OCI-LY7 (cell line): ENCODE results near the gene NUDT17. TPM values are rescaled to one million over a fixed set of nuclear protein-coding genes. Genes with fewer than 3 reads are reported as not detected.
A peak's percentile ranks its signal among the peaks of the same experiment; 100 is the strongest.

Experiments used
- BruUV-seq: library from RNA; stranded (reverse); fragments of 400-500 nt; replicated peaks from 2 replicates; lab custom pipeline; 2021; lab: Mats Ljungman, UMichigan
- CTCF ChIA-PET: fragments of 300-600 bp; sonication (Branson Sonifier 250); formaldehyde crosslinking; loops from one replicate; lab custom pipeline; 2022; ENCODE audit warnings: antibody characterized with exemption; ENCODE audit not compliant: unreplicated experiment; lab: Charles Lee
- POLR2A ChIA-PET: fragments of 300-600 bp; sonication (Branson Sonifier 250); formaldehyde crosslinking; loops from one replicate; lab custom pipeline; 2022; ENCODE audit warnings: antibody characterized with exemption; lab: Charles Lee
- DNase-seq: peaks from one replicate; pipeline ENCODE4 v3.0.0-alpha.2; 2015; ENCODE audit warnings: low spot score
- H2AFZ ChIP-seq: fragments of 200-600 bp; sonication (generic), shearing (Covaris generic); 2 replicates; pipeline ENCODE4 v1.6.1; 2014; ENCODE audit warnings: mild to moderate bottlenecking, antibody characterized with exemption, low read length, moderate library complexity
- H3K27ac ChIP-seq: fragments of 200-600 bp; sonication (generic); 2 replicates; pipeline ENCODE4 v1.5.1; 2014; ENCODE audit warnings: mixed run types, low read depth, mild to moderate bottlenecking, moderate library complexity, low read length, inconsistent platforms; ENCODE audit not compliant: poor library complexity, severe bottlenecking
- H3K36me3 ChIP-seq: fragments of 200-600 bp; sonication (generic); 2 replicates; pipeline ENCODE4 v1.6.1; 2014; ENCODE audit warnings: mild to moderate bottlenecking, antibody characterized with exemption, low read length, moderate library complexity, mixed read lengths; ENCODE audit not compliant: insufficient read depth
- H3K4me1 ChIP-seq: fragments of 200-600 bp; sonication (generic); 2 replicates; pipeline ENCODE4 v1.5.1; 2014; ENCODE audit warnings: mild to moderate bottlenecking, low read length; ENCODE audit not compliant: insufficient read depth, poor library complexity, severe bottlenecking
- H3K4me2 ChIP-seq: fragments of 200-600 bp; sonication (generic); 2 replicates; pipeline ENCODE4 v1.6.1; 2014; ENCODE audit warnings: mild to moderate bottlenecking, low read length
- H3K4me3 ChIP-seq: fragments of 200-600 bp; sonication (generic); 2 replicates; pipeline ENCODE4 v1.5.1; 2014; ENCODE audit warnings: mild to moderate bottlenecking, low read depth, low read length; ENCODE audit not compliant: poor library complexity, severe bottlenecking
- H3K79me2 ChIP-seq: fragments of 200-600 bp; sonication (generic); 2 replicates; pipeline ENCODE4 v1.6.1; 2016; ENCODE audit warnings: low read depth, mild to moderate bottlenecking, low read length, moderate library complexity, mixed read lengths; ENCODE audit not compliant: insufficient read depth
- H3K9me2 ChIP-seq: fragments of 200-600 bp; sonication (generic); 2 replicates; pipeline ENCODE4 v1.6.1; 2016; ENCODE audit warnings: mild to moderate bottlenecking, low read length, mixed read lengths; ENCODE audit not compliant: insufficient read depth
- H3K9me3 ChIP-seq: fragments of 200-600 bp; sonication (generic); 2 replicates; pipeline ENCODE4 v1.6.1; 2014; ENCODE audit warnings: mild to moderate bottlenecking, mixed run types, low read length, mixed read lengths
- H4K20me1 ChIP-seq: fragments of 200-600 bp; sonication (generic); 2 replicates; pipeline ENCODE4 v1.6.1; 2014; ENCODE audit warnings: mild to moderate bottlenecking, antibody characterized with exemption, low read length, moderate library complexity, mixed read lengths; ENCODE audit not compliant: insufficient read depth
- EZH2phosphoT487 ChIP-seq: fragments of 200-600 bp; sonication (generic); IDR thresholded peaks from 2 replicates; pipeline ENCODE4 v1.6.1; 2018; ENCODE audit warnings: low read depth, borderline replicate concordance, mild to moderate bottlenecking, mixed run types, antibody characterized with exemption, low read length, moderate library complexity, mixed read lengths
- intact Hi-C: fragments of 100-400 bp; cut with micrococcal nuclease; formaldehyde crosslinking; loops from one replicate; pipeline ENCODE4 v1.10.0; 2022; ENCODE audit not compliant: unreplicated experiment
- total RNA-seq, 2 experiments: library from RNA; depleted of rRNA in 1 of 2; stranded (reverse); fragments of >200 nt in 1 of 2; shearing (Covaris generic) in 1 of 2; gene quantifications; 2 replicates each; pipeline ENCODE4 v1.2.3, GENCODE V29; 2014 to 2022
- TF ChIP-seq, protein P1 (sequence below): fragments of 200-600 bp; sonication (generic); conservative IDR thresholded peaks from 2 replicates; pipeline ENCODE4 v1.5.1; 2014; ENCODE audit warnings: mild to moderate bottlenecking, antibody characterized with exemption, low read length, moderate library complexity, mixed read lengths

Gene NUDT17
- total RNA-seq, 2 experiments from 2014 or later, result 16.9 to 39.3 TPM

DNA sequence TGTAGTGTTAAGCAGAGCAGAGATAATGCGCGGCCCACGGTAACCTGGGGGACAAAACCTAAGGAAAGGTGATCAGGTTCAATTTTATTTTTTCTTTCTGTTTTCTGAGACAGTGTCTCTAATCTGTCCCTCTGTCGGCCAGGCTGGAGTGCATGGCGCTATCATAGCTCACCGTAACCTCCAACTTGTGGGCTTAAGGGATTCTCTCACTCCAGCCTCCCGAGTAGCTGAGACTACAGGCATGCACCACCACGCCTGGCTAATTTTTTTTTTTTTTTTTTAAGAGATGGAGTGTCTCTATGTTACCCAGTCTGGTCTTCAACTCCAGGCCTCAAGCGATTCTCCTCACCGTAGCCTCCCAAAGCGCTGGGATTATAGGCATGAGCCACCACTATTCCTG, 41.0 kb downstream of the NUDT17 start:
- TF ChIP-seq, protein P1, sequence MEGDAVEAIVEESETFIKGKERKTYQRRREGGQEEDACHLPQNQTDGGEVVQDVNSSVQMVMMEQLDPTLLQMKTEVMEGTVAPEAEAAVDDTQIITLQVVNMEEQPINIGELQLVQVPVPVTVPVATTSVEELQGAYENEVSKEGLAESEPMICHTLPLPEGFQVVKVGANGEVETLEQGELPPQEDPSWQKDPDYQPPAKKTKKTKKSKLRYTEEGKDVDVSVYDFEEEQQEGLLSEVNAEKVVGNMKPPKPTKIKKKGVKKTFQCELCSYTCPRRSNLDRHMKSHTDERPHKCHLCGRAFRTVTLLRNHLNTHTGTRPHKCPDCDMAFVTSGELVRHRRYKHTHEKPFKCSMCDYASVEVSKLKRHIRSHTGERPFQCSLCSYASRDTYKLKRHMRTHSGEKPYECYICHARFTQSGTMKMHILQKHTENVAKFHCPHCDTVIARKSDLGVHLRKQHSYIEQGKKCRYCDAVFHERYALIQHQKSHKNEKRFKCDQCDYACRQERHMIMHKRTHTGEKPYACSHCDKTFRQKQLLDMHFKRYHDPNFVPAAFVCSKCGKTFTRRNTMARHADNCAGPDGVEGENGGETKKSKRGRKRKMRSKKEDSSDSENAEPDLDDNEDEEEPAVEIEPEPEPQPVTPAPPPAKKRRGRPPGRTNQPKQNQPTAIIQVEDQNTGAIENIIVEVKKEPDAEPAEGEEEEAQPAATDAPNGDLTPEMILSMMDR, result no peak
- TF ChIP-seq EZH2phosphoT487, result no peak
- Histone ChIP-seq H3K36me3 (no peaks in the 10 kb centered on the region), H2AFZ (peak overlapping the region; percentile 68; the same call in 1 of the 2 replicates), H3K4me2 (peak overlapping the region; percentile 73), H3K9me2 (no peaks in the 10 kb centered on the region), H3K4me1 (no peaks in the 10 kb centered on the region), H4K20me1 (no peaks in the 10 kb centered on the region), H3K4me3 (peak overlapping the region; percentile 69), H3K9me3 (no peaks in the 10 kb centered on the region), H3K79me2 (no peaks in the 10 kb centered on the region), H3K27ac (no peak overlapping the region)
- CTCF ChIA-PET, result no interaction called here
- POLR2A ChIA-PET, result interaction anchor here (0.6 to 1.3 kb wide), 3 partner anchors 28 to 72 kb away, joined by 3 to 5 read pairs (median 3); partner anchors contain the start of genes LIX1L and PIAS3
- intact Hi-C loops, result no loop called here
- no TSS peak for BruUV-seq
- no peak for DNase-seq

- ChIA-PET CTCF (no interaction called here), POLR2A (interaction anchor here (0.6 to 1.3 kb wide), 5 partner anchors 28 to 146 kb away, joined by 3 to 5 read pairs (median 4); partner anchors contain the start of genes LIX1L and PIAS3)
- BruUV-seq, result no TSS peak
- no peaks in the 10 kb centered on the region for H4K20me1 ChIP-seq
- no peak overlapping the region for H3K27ac ChIP-seq
- H3K9me2 ChIP-seq, result no peaks in the 10 kb centered on the region
- no peaks in the 10 kb centered on the region for H3K4me1 ChIP-seq
- TF ChIP-seq EZH2phosphoT487, result no peak
- TF ChIP-seq, protein P1, result no peak
- no peak overlapping the region for H3K4me3 ChIP-seq
- intact Hi-C loops, result no loop called here
- no peaks in the 10 kb centered on the region for H3K36me3 ChIP-seq
- no peak overlapping the region for H3K4me2 ChIP-seq
- no peaks in the 10 kb centered on the region for H3K9me3 ChIP-seq
- H2AFZ ChIP-seq, result no peak overlapping the region
- H3K79me2 ChIP-seq, result no peaks in the 10 kb centered on the region
- no peak for DNase-seq
Observed at GRCh38 chr1:145886816-145887215, 41.4 kb downstream of the NUDT17 start.

GRCh38 chr1:145887631-145888030, 42.2 kb downstream of the NUDT17 start:
- intact Hi-C loops, result no loop called here
- Histone ChIP-seq H2AFZ (no peak overlapping the region), H3K27ac (no peak overlapping the region), H3K9me3 (no peaks in the 10 kb centered on the region), H3K4me1 (no peaks in the 10 kb centered on the region), H3K4me2 (no peak overlapping the region), H3K4me3 (no peak overlapping the region), H3K79me2 (no peaks in the 10 kb centered on the region), H3K9me2 (no peaks in the 10 kb centered on the region), H3K36me3 (no peaks in the 10 kb centered on the region), H4K20me1 (no peaks in the 10 kb centered on the region)
- CTCF ChIA-PET, result no interaction called here
- TF ChIP-seq, protein P1, result no peak
- no peak for TF ChIP-seq EZH2phosphoT487
- no peak for DNase-seq
- POLR2A ChIA-PET, result interaction anchor here (1.0 kb wide), 1 partner anchor 56 kb away, joined by 3 read pairs; no protein-coding TSS in a partner anchor
- BruUV-seq, result no TSS peak
